ENCODE results near the gene AGRN. TPM values are rescaled to one million over a fixed set of nuclear protein-coding genes. Genes with fewer than 3 reads are reported as not detected.
"Not testable (repeated sequence)": the region's sequence is repeated elsewhere in the genome, so short reads cannot be mapped to it uniquely, and the experiment has no call there.

AGRN gene
- polyA plus RNA-seq, 3 donors from 2014 or later: 0.87 TPM; not detected in 2

DNA sequence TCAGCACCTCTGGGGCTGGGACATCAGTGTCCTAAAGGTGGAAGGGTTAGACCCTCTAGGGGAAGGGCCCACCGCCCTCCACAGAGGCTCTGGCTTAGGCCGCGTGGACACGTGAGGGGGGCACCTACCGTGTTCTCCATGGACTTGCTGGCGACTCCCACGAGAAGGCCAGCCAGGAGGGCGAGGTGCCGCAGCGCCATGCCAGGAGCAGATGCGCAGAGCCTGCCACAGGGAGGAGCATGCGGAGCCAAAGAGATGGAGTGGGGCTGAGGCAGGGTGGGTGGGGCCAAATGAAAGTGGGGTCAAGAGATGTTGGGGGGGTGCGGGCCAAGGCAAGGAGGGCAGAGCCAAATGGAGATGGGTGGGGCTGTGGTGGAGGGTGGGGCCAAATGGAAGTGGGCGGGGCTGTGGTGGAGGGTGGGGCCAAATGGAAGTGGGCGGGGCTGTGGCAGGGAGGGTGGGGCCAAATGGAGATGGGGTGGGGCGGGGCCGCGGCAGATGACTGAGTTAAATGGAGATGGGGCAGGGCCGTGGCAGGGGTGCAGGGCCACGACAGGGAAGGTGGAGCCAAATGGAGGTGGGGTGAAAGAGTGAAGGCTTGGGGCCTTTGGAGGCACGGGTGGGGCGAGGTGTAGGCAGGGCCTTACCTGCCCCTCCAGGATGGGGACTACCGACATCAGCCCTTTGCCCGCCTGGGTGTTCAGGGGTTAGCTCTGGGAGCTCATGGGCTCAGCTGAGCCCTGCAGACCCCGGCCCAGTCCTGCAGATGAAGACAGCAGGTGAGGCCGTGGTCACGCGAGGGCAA is 71.6 kb downstream of the AGRN start:
- H3K4me3 Mint-ChIP-seq: no peak overlapping the region

DNA sequence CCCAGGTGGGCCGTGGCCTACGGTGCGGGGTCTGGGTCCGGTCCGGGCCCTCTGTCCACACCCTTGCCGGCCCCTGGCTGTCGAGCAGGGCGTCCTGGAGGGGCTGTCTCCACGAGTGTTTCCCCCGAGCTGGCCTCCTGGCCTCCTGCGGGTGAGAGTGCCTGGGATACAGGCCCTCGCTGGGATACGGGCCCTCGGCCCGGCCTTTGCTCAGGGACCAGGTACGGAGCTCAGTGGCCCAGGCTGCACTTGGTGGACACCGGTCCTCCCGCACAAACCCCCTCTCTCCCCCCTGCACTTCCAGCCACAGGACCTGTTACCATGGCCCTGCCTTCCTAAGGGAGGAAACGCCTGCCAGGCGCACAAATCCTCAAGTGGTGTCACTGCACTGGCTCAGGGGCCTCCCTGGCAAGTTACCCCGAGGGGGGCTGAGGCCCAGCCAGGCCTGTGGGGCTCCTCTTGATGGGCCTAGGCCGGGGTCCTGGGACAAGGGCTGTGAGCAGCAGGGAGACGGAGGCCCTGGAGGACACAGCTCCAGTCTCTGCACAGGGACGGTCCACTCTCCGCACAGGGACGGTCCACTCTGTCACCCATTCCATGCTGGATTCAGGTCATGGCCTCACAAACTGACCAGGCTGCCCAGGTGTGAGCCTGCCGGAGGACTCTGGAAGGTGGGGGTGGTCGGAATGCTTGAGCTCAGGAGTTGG is 72.4 kb downstream of the AGRN start:
- H3K36me3 Mint-ChIP-seq: peaks cover 0 to 3% (median 0%) of the 10 kb centered on the region in 3 donors
- peaks cover 0 to 2% of the 10 kb centered on the region in 2 donors for H3K4me1 Mint-ChIP-seq
- no peaks in the 10 kb centered on the region for H3K9me3 Mint-ChIP-seq
- H3K27ac Mint-ChIP-seq: no peak overlapping the region
- peaks cover 0 to 1% (median 0%) of the 10 kb centered on the region in 3 donors for H3K27me3 Mint-ChIP-seq (ENCODE audit: low read depth in 3 of 3)
- no peak for DNase-seq
- H3K4me3 Mint-ChIP-seq: no peak overlapping the region

More for the DNA sequence above, 71.6 kb downstream of the AGRN start:
- peaks cover 0 to 1% (median 0%) of the 10 kb centered on the region in 3 donors for H3K27me3 Mint-ChIP-seq (ENCODE audit: low read depth in 3 of 3)
- DNase-seq: no peak
- H3K27ac Mint-ChIP-seq: no peak overlapping the region
- H3K9me3 Mint-ChIP-seq: no peaks in the 10 kb centered on the region
- H3K36me3 Mint-ChIP-seq: peaks cover 0 to 3% (median 0%) of the 10 kb centered on the region in 3 donors
- peaks cover 0 to 2% of the 10 kb centered on the region in 2 donors for H3K4me1 Mint-ChIP-seq

DNA sequence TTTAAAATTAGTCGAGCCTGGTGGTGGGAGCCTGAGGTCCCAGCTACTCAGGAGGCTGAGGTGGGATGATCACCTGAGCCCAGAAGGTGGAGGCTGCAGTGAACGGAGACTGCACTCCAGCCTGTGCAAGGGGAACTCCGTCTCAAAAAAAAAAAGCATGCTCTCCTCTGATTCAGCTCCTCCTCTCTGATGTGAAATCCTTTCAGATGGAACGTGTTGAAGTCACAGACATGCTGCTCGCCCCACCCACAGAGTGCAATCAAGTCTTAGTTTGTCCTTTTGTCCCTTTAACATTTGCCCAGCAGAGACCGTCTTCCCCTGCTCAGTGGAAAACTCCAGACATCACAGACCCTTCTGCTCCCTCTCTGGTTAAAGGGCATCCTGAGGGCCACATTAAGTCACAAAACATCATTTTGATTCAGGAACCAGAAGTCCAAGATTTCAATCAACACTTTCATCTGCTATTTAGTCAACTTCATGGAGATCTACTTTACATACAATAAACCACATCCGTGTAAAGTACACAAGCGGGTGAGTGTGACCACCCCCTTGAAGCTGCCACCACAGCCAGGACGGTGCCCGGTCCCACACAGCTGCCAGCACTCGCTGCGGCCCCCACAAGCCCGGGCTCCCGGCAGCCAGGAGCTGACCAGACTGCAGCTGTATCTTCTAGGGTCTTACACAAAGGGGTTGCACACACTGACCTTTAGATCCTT is 73.1 kb downstream of the AGRN start:
- Mint-ChIP-seq H3K27me3 (ENCODE audit: low read depth in 3 of 3) (peaks cover 0 to 1% (median 0%) of the 10 kb centered on the region in 3 donors), H3K36me3 (peaks cover 0 to 3% (median 0%) of the 10 kb centered on the region in 3 donors), H3K4me3 (no peak overlapping the region), H3K9me3 (no peaks in the 10 kb centered on the region), H3K4me1 (peaks cover 0 to 2% of the 10 kb centered on the region in 2 donors), H3K27ac (no peak overlapping the region)
- no peak for DNase-seq

DNA sequence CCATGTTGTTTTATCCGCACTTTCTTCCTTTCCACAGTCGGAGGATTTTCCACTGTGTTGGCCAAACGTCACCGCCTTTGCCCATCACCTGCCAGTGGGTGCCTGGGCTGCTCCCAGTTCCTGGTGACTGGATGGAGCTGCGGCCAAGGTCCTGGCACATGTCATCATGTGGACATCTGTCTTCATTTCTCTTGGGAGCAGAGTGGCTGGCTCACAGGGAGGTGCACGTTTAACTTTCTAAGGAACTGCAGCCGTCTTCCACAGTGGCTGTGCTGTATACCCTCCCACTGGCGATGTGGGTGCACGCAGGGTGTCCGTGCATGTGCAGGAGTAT is 73.7 kb downstream of the AGRN start:
- H3K4me1 Mint-ChIP-seq: peaks cover 0 to 2% of the 10 kb centered on the region in 2 donors
- peaks cover 0 to 1% (median 0%) of the 10 kb centered on the region in 3 donors for H3K27me3 Mint-ChIP-seq (ENCODE audit: low read depth in 3 of 3)
- H3K4me3 Mint-ChIP-seq: no peak overlapping the region
- no peak for DNase-seq
- H3K27ac Mint-ChIP-seq: no peak overlapping the region
- H3K36me3 Mint-ChIP-seq: peaks cover 0 to 3% (median 0%) of the 10 kb centered on the region in 3 donors
- no peaks in the 10 kb centered on the region for H3K9me3 Mint-ChIP-seq

DNA sequence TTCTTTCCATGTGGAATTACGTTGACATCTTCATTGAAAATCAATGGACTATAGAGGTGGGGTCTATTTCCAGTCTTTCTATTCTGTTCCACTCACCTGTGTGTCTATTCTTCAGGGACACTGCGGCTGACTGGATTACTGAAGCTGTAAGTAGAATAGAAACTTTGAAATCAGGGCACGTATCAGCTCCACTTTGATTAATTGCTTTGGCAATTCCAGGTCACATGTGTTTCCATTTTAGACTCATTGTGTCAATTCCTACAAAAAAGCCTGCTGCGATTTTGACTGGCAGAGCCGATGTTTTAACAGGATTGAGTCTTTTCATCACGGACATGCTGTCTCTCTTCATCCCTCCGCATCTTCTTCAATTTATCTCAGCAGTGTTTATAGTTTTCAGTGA is 75.1 kb downstream of the AGRN start:
- DNase-seq: no peak
- H3K9me3 Mint-ChIP-seq: no peaks in the 10 kb centered on the region
- H3K27ac Mint-ChIP-seq: no peak overlapping the region
- H3K4me1 Mint-ChIP-seq: peaks cover 0 to 2% of the 10 kb centered on the region in 2 donors
- no peak overlapping the region for H3K4me3 Mint-ChIP-seq
- peaks cover 0 to 11% (median 0%) of the 10 kb centered on the region in 3 donors for H3K36me3 Mint-ChIP-seq
- peaks cover 0 to 1% (median 0%) of the 10 kb centered on the region in 3 donors for H3K27me3 Mint-ChIP-seq (ENCODE audit: low read depth in 3 of 3)

DNA sequence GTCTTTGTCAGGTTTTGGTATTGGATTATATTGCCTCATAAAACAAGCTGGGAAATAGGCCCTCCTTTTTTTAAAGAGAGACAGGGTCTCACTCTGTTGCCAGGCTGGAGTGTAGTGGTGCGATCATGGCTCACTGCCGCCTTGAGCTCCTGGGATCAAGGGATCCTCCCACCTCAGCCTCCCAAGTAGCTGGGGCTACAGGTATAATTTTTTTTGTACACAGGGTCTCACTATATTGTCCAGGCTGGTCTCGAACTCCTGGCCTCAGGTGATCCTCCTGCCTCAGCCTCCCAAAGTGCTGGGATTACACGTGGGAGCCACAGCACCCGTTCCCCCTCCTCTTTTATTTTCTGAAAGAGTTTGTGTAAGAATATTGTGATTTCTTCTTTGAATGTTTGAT is 76.2 kb downstream of the AGRN start:
- not testable (repeated sequence) for DNase-seq; H3K9me3 Mint-ChIP-seq; H3K27ac Mint-ChIP-seq; H3K4me1 Mint-ChIP-seq; H3K27me3 Mint-ChIP-seq (ENCODE audit: low read depth in 3 of 3); H3K4me3 Mint-ChIP-seq
- H3K36me3 Mint-ChIP-seq: peaks cover 0 to 11% (median 0%) of the 10 kb centered on the region in 3 donors

DNA sequence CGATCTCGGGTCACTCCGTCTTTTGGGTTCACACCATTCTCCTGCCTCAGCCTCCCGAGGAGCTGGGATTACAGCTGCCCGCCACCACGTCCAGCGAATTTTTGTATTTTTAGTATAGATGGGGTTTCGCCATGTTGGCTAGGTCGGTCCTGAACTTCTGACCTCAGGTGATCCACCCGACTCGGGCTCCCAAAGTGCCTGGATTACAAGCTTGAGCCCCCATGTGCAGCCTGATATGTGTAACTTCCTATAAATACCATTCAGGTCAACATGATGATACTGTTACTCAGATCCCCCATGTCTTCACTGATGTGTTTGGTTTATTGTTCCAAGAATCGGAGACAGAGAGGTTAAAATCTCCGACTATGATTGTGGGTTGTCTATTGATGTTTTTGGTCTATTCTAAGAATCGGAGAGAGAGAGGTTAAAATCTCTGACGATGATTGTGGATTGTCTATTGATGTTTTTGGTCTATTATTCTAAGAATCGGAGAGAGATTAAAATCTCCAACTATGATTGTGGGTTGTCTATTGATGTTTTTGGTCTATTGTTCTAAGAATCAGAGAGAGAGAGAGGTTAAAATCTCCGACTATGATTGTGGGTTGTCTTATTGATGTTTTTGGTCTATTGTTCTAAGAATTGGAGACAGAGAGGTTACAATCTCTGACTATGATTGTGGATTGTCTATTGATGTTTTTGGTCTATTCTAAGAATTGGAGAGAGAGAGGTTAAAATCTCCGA is 78.9 kb downstream of the AGRN start:
- DNase-seq: no peak
- Mint-ChIP-seq H3K9me3 (no peaks in the 10 kb centered on the region), H3K4me1 (no peaks in the 10 kb centered on the region), H3K27ac (no peak overlapping the region), H3K36me3 (peaks cover 0 to 8% (median 0%) of the 10 kb centered on the region in 3 donors), H3K4me3 (no peak overlapping the region), H3K27me3 (ENCODE audit: low read depth in 3 of 3) (peaks cover 0 to 2% (median 0%) of the 10 kb centered on the region in 3 donors)

DNA sequence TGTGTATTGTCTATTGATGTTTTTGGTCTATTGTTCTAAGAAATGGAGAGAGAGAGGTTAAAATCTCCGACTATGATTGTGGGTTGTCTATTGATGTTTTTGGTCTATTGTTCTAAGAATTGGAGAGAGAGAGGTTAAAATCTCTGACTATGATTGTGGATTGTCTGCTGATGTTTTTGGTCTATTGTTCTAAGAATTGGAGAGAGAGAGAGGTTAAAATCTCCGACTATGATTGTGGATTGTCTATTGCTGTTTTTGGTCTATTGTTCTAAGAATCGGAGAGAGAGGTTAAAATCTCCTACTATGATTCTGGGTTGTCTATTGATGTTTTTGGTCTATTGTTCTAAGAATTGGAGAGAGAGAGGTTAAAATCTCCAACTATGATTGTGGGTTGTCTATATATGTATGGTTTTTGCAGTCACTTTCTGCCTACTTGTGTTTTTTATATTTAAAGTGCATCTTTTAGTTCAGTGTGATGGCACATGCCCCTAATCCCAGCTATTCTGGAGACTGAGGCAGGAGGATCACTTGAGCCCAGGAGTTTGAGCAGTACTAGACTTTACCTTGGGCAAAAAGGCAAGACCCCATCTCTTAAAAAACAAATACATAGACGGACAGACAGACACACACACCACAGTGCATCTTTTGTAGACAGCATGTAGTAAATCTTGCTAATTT is 79.7 kb downstream of the AGRN start:
- Mint-ChIP-seq H3K9me3 (no peaks in the 10 kb centered on the region), H3K4me1 (no peaks in the 10 kb centered on the region), H3K4me3 (no peak overlapping the region), H3K36me3 (peaks cover 0 to 8% (median 0%) of the 10 kb centered on the region in 3 donors), H3K27me3 (ENCODE audit: low read depth in 3 of 3) (peaks cover 0 to 7% (median 0%) of the 10 kb centered on the region in 3 donors), H3K27ac (no peak overlapping the region)
- DNase-seq: no peak

DNA sequence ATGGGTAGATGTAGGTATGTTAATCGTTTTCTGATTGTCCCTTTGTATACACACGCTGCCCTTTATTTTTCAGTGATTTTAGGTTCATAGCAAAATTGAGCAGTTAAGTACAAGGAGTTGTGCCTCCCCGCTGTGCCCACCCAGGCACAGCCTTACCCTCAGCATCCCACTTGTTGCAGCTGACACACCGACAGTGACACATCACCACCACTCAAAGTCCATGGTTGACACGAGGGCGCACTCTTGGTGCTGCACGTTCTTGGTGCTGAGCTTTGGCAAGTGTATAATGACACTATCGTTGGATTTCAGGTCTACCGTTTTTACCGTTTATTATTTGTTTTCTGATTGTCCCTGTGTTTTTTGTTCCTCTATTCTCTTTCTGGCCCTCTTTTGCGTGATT is 80.4 kb downstream of the AGRN start:
- Mint-ChIP-seq H3K4me3 (no peak overlapping the region), H3K27me3 (ENCODE audit: low read depth in 3 of 3) (peaks cover 0 to 7% (median 0%) of the 10 kb centered on the region in 3 donors), H3K36me3 (peaks cover 0 to 8% (median 0%) of the 10 kb centered on the region in 3 donors), H3K4me1 (no peaks in the 10 kb centered on the region), H3K27ac (no peak overlapping the region), H3K9me3 (no peaks in the 10 kb centered on the region)
- no peak for DNase-seq

DNA sequence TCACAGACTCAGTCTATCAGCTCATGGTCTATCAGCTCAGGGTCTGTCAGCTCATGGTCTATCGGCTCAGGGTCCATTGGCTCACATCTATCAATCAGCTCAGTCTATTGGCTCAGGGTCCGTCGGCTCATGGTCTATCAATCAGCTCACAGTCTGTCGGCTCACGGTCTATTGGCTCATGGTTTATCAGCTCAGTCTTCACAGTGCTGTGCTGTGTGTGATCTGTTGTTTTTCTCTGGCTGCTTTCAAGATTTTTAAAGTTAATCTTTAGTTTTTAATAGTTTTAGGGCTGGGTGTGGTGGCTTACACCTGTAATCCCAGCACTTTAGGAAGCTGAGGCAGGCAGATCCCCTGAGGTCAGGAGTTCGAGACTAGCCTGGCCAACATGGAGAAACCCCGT is 81.6 kb downstream of the AGRN start:
- Mint-ChIP-seq H3K27me3 (ENCODE audit: low read depth in 3 of 3) (peaks cover 0 to 8% (median 0%) of the 10 kb centered on the region in 3 donors), H3K4me1 (peaks cover 0 to 2% of the 10 kb centered on the region in 2 donors), H3K9me3 (no peaks in the 10 kb centered on the region), H3K27ac (no peak overlapping the region), H3K36me3 (peaks cover 0 to 8% (median 0%) of the 10 kb centered on the region in 3 donors), H3K4me3 (no peak overlapping the region)
- DNase-seq: no peak

DNA sequence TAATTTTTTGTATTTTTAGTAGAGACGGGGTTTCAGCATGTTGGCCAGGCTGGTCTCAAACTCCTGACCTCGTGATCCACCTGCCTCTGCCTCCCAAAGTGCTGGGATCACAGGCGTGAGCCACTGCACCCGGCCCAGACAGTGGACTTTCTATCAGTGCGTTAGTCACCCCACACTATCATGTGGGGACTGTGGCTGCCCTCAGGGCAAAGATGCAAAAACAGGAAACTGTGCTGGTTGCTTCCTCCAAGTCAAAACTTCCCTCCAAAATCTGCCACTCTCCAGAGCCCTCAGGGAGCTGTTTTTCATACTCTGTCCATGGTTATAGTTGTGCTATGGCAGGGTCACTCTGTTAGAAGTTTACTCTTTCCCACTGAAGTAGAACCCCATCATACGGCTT is 84.2 kb downstream of the AGRN start:
- H3K9me3 Mint-ChIP-seq, H3K27ac Mint-ChIP-seq: not testable (repeated sequence)
- peaks cover 9 to 10% of the 10 kb centered on the region in 2 donors for H3K4me1 Mint-ChIP-seq

More for the DNA sequence above, 84.2 kb downstream of the AGRN start:
- H3K36me3 Mint-ChIP-seq, H3K4me3 Mint-ChIP-seq, DNase-seq: not testable (repeated sequence)
- H3K27me3 Mint-ChIP-seq (ENCODE audit: low read depth in 3 of 3): peaks cover 6 to 20% (median 11%) of the 10 kb centered on the region in 3 donors

Data from immature natural killer cell (primary cell).